HG03103 (cell line): ENCODE data around the gene CYP1A2.
"Not testable (repeated sequence)": the region's sequence is repeated elsewhere in the genome, so short reads cannot be mapped to it uniquely, and the experiment has no call there.

ENCODE experiments used
- ATAC-seq: cut with Tn5 transposase; IDR thresholded peaks from one replicate; pipeline ENCODE4 v1.9.1; 2021; ENCODE audit warnings: low read depth; ENCODE audit not compliant: unreplicated experiment

CYP1A2 gene

DNA sequence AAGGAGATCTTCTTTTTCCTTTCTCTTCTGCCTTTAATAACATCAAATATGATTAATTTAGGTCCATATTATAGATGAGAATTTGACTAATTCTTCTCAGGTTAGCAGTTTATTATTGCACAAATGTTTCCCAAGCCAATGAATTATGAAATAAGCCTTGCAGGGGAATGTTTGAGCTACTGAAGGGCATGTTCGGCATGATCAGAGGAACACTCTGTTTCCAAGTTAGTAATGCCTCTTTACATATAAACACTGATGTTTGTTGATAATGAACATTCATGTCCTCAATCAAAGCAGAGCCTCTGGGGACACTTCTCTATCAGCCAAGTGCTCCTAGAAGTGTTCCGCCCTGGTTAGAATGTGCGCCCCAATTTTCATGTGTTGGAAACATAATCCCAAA lies 13.3 kb upstream of the CYP1A2 start:
- ATAC-seq, result no peak

DNA sequence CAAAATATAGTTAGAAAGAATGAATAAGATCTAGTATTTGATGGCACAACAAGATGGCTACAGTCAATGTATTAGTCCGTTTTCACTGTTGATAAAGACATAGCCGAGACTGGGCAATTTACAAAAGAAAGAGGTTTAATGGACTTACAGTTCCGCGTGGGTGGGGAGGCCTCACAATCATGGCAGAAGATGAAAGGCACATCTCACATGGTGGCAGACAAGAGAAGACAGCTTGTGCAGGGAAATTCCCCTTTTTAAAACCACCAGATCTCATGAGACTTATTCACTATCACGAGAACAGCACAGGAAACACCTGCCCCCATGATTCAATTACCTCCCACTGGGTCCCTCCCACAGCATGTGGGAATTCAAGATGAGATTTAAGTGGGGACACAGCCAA lies 10.4 kb upstream of the CYP1A2 start:
- not testable (repeated sequence) for ATAC-seq

DNA sequence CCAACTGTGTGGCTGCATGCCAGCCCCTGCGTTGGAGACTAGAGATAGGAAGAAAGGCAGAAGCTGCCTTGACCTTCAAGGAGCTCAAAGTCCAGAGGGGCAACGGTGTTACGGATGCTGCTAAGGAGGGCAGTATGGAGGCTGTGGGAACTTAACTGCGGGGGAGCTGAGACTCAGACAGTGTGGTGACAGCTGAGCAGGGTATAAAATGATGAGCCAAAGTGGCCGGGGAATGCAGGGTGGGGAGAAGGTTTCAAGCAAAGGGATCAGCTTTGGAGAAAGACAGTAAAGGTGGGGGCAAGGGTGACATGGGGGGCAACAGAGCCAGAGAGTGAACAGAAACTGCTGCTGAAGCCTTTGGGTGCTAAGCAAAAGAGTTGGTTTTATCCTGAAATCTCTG lies 6.2 kb upstream of the CYP1A2 start:
- no peak for ATAC-seq

DNA sequence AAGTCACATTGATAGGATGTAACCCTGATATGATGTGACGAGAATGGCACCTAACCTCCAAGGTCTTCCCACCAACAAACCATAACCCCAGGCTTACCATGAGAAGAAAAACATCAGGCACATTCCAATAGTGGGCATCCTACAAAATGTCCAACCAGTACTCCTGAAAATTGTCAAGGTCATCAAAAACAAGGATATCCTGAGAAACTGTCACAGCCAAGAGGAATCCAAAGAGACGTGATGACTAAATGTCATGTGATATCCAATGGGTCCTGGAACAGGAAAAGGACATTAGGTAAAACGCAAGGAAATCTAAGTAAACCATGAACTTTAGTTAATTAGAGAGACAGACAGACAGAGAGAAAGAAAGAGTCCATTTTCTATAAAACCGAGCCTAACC lies 2.3 kb upstream of the CYP1A2 start:
- ATAC-seq, result no peak

DNA sequence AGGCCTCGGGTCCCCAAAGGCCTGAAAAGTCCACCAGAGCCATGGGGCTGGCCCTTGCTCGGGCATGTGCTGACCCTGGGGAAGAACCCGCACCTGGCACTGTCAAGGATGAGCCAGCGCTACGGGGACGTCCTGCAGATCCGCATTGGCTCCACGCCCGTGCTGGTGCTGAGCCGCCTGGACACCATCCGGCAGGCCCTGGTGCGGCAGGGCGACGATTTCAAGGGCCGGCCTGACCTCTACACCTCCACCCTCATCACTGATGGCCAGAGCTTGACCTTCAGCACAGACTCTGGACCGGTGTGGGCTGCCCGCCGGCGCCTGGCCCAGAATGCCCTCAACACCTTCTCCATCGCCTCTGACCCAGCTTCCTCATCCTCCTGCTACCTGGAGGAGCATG lies 1.2 kb downstream of the CYP1A2 start:
- ATAC-seq, result no peak

DNA sequence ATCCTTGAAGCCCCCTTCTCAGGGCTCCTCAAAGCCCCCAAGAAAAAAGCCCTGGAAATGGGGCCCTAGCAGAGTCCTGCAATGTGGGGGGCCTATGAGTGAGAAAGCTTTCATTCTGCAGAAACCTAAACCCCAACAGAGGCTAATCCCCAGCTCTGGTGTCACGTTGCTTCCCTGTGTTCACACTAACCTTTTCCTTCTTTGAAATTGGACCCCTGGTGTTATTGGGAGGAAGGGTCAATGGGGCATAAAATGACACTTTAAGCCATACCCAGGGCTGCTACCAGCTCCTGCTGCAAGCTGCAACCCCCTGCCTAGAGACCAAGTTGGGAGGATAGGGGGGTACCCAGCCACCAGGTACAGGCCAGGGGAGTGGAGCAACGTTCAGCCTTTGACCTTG lies 2.1 kb downstream of the CYP1A2 start:
- ATAC-seq, result no peak

DNA sequence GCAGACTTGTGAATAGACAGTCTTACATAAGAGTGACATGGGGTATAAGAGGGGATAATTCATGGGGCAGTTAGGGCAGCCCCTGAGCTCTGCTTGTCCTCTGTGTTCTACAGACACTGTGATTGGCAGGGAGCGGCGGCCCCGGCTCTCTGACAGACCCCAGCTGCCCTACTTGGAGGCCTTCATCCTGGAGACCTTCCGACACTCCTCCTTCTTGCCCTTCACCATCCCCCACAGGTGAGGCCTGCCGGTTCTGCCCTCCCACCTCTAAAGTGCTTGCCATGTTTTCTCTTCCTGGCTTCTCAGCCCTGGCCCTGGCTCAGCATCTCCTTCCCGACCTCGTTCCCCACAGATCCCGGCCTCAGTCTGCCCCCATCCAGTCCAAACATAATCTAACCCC lies 3.4 kb downstream of the CYP1A2 start:
- no peak for ATAC-seq

DNA sequence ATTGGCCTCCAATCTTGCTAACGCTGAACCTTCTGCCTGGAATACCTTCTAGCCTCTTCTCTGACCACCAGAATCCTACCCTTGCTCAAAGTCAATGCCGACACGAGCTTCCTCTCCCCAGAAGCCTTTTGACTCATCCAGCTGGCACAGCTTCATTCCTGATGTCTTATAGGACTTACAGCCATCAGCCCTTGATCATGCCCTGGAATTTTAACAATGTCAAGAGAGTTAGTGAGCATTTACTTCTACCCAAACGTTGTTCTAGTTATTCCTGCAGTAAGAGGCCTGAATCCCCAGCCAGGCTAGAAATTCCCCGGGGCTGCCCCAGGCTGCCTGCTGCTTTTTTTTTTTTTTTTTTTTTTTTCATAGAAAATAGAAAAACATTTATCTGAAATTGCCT lies 3.9 kb downstream of the CYP1A2 start:
- ATAC-seq, result no peak

DNA sequence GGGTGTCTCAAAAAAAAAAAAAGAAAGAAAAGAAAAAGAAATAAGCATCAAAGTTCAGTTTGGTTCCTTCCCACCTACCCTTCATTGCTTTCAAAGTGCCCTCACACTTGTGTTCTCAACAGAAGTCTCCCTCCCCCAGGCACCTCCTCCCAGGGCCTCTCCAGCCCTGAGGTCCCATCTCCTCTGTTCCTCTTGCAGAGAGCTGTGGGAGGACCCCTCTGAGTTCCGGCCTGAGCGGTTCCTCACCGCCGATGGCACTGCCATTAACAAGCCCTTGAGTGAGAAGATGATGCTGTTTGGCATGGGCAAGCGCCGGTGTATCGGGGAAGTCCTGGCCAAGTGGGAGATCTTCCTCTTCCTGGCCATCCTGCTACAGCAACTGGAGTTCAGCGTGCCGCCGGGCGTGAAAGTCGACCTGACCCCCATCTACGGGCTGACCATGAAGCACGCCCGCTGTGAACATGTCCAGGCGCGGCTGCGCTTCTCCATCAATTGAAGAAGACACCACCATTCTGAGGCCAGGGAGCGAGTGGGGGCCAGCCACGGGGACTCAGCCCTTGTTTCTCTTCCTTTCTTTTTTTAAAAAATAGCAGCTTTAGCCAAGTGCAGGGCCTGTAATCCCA lies 6.1 kb downstream of the CYP1A2 start:
- ATAC-seq, result no peak

DNA sequence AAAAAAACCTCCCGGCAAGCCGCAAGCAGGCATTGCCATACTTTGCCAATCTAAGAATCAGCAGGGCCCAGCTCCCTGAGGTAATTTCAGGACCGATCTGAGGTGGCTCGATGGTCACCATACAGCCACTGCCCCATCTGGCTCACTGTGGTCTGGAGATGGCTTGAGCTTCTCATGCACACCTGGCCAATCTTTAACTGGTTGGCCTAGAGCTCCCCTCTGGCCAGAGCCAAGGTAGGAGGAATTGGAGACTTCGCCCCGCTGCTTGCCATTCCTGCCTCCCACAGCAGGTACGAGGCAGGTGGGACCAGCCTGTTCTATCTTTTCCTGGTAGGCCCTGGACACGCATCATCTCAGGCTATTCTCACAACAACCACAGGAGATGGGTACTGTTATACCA lies 10.1 kb downstream of the CYP1A2 start:
- no peak for ATAC-seq

DNA sequence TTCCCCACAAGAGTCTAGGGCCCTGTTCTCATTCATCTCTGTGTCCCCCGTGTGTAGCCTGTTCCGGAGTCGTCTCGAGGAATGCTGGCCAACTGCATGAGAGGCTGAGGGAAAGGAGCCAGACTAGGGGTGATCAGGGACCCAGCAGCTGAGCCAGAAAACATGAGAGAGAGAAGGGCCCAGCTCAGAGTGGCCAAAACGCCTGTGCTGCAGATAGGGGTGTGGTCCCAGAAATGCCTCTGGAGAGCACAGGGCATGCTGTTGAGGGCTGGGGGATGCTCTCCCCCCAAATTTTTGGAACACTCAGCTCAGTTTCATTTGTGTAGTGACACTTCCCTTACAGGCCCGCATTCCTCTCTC lies 14.1 kb downstream of the CYP1A2 start:
- ATAC-seq, result no peak

DNA sequence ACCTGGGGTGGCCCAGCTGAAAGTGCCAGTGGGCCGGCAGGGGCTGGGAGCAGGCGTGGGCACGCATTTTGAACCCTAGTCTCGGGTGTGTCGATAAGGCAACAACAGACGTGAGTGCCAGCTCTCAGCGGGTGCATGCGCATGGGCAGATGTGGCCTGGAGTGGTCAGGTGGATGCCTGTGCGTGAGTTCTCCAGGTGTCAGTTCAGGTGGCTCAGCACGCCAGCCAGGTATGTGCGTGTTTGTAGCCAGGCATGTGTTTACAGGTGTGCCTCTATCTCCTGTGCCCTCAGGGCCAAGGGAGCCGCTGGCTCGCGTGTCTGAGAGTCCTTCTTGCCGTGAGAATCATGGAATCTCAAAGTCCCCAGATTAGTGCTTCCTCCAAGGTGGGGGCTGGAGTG lies 14.8 kb downstream of the CYP1A2 start:
- ATAC-seq, result no peak

DNA sequence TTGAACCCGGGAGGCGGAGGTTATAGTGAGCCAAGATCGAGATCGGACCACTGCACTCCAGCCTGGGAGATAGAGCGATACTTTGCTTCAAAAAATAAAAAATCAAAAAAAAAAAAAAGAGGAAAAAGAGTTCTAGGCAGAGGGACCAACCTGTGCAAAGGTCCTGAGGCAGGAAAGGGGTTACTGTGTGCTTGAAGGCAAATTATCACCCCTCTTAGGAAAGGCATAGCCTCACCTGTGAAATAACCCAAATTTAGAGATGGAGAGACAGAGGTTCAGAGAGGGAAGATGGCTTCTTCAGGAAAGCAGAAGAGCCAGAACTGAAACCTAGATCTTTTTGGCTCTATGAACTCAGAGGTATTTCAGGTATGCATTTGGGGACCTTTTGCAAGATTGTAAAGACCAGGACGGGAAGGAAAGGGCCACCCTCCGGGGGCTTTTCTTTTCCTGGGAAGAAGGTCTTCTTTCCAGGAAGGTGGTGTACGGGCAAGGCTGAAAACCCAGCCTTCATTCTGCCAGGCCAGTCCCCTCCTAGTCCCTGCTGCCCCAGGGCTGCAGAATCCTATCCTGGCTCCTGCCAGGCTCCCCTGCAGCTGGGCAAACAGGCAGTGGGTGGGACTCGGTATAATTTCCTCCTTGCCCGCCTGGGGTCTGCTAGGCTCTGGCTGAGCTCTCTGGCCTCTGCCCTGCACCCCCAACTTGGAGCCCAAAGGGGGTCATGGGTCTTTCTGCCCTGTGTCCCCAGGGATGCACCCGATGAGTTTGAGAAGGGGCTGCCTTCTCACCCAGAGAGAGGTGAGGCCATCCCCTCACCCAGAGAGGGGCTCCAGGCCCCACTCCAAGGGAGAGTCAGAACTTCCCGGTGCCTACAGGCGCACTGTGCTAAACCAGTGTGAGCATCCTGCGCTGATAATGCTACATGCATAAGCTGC lies 18.8 kb downstream of the CYP1A2 start:
- ATAC-seq, result no peak

DNA sequence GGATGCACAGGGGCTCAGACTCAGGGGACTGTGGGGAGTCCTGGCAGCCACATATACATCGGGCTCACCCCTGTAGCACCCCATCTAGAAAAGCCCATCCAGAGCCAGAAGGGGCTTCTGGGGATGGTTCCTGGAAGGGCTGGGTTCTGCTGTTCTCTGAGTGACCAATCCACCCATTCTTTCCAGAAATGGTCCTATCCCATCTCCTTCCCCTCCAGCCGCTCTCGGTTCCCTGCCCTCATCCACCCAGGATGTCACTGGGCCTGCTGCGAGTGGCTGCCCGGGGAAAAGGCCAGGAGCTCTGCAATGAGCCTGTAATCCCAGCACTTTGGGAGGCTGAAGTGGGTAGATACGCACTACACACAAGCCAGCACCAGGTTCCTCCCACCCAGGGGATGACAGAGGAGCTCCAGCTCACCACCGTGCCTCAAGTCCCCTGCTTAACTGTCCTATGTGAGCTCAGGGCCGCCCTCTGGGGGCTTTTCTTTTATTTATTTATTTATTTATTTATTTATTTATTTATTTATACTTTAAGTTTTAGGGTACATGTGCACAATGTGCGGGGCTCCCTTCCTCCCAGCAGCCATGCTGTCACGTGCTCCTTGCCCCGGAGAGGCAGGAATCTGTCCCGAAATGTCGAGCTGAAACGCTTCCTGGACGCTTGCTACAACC lies 19.6 kb downstream of the CYP1A2 start:
- ATAC-seq, result no peak

DNA sequence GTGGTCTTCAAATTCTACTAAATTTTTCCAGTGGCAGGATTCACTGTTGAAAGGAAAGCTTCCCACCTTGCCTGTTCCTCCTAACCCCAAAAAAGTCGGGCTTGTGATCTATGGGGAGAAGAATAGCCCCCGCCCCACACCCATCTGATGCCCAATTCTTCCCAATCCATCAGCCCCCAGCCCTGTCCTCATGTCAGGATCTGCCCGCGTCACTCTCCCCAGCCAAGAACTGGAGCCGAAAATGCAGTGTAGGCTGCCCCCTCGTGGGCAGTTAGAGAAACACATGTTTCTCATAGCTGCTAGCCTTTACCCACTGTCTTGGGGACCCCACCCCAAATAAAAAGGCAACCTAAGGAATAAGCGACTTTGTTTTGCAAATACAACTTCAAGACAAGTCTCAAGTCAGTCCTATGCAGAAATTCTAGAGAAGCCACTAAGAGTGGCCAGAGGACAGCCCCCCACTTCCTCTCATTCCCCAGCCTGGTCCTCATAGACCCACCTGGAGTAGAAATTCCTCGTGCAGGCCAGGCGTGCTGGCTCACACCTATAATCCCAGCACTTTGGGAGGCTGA lies 20.2 kb downstream of the CYP1A2 start:
- no peak for ATAC-seq

DNA sequence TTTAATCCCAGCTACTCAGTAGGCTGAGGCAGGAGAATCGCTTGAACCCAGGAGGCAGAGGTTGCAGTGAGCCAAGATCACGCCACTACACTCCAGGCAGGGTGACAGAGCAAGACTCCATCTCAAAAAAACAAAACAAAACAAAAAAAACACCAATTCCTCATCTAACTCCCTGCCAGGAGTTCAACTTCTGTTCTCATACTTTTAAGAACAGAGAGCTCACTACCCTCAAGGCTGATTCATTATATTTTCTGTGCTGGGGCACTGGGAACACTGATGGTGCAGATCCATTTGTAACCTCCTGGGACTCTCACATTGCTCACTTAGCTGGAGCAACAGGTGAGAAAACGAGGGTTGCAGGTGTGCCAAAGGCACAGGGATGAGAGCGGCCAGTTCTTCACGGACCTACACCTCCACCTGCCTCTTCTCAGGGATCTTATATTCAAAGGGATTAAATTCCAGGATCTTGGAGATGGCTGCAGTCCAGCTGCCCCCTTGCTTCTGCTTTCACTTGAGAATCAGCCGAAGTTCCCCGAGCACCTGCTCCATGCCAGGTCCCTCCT lies 20.9 kb downstream of the CYP1A2 start:
- ATAC-seq, result no peak

DNA sequence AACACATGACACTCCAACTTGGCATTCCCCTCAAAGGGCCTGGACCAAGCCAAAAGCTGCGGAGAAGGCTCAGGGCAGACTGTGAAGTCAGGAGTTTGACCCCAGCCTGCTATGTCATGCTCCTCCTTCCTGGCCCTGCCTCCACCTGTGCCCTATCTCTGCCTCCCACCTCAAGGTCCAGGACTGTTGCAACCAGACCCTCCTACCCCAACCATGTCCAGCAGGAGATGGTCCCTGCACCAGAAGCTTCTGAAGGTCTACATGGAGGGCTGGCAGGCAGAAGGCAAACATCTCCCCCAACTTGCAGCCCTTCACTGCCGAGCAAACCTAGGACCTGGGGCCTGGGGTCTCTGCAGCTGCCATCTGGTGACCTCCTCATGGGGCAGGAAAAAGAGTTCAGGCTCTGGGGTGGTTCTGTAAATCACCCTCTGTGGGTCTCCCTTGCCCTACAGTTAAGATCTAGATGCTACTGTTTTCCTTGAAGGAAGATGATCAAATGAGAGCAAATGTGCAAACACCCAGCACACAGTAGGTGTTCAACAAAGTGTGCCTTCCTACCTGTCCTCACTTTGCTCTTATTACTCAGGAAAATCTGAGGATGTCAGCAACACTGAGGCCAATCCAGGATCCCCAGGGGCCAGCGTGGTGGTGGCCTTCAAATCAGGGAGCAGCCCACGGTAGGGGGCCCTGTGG lies 21.7 kb downstream of the CYP1A2 start:
- no peak for ATAC-seq

DNA sequence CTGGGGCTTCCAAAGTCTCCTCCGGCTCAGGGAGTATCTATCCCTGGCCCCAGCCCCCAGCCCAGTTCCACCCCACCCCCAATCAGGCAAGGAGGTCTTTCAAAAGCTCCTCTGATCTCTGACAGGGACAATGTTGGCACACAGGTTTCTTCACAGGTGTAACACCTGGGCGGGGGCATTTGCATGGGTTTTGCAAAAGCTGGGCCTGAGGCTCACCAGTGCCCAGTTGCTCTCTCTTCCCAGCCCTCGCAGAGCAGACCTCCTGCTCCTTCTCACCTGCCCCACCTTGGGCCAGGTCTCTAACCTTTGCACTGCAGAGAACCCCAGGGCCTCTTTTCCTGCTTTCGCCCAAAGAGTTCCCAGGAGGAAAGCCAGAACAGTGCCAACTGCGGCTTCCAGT lies 24.7 kb downstream of the CYP1A2 start:
- no peak for ATAC-seq

DNA sequence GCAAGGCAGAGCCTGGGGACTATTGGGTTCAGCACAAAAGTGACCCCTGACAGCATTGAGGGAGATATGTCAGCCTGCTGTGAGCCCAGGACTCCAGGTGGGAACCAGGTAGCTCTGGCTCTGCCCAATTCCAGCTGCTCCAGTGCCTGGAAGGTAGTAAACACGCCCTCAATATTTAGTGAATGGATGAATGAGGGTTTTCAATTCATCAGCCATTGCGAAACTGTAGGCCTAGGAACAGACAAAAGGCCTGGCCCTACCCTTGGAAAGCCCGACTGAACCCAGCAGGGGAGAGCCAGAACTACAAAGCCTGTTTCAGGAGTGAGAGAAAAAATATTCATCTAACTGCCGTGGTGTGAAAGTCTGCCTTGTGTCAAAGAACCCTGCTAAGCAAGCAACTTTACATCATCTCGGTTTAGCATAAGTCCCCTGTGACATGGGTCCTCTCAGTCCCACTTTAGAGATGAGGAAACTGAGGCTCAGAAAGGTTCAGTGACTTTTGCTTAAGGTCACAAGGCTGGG lies 25.1 kb downstream of the CYP1A2 start:
- no peak for ATAC-seq

DNA sequence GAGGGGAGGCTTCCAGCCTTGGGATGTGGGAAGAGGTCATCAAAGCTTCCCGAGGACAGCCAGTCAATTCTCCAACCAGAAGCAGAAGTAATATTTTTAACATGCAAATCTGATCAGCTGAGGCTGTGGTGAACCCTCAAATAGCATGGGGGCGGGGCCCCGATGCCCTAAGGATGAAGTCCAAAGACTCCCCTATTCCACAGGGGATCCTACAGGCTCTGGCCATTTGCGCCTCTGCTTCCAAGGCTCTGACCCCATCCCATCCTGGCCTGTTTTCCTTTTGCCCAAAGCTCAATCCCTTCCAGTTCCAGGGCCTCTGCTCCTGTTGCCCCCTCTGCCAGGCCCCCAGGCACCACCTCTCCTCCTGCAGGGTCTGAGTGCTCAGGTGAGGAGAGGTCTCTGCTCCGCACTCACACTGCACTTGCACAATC lies 26.5 kb downstream of the CYP1A2 start:
- no peak for ATAC-seq
